GM19395 (cell line): ENCODE results near the gene SUSD6.
A peak's percentile ranks its signal among the peaks of the same experiment; 100 is the strongest.
"Not testable (repeated sequence)": the region's sequence is repeated elsewhere in the genome, so short reads cannot be mapped to it uniquely, and the experiment has no call there.

Source experiments
- ATAC-seq: cut with Tn5 transposase; IDR thresholded peaks from one replicate; pipeline ENCODE4 v1.9.1; 2021; ENCODE audit warnings: mild to moderate bottlenecking, moderate library complexity; ENCODE audit not compliant: unreplicated experiment

The SUSD6 gene

DNA sequence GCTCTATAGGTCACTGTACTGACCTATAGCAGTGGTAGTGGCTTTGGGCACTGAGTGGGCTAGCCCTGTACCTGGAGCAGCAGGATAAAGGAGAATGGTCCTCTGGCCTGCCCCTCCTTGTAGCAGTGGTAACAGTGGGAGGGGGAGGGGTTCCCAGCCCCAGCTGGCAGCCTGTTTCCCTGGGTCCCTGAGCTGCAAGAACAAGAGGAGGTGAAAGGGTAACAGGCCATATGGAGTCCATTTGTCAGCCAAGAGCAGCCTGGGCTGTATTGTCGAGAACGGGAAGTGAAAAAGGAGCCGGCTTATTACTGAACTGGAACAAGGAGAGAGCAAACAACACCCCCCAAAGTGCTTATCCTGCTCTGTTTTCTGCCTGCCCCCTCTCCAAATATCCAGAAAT, 81.7 kb downstream of the SUSD6 start:
- ATAC-seq: peak; percentile 53

DNA sequence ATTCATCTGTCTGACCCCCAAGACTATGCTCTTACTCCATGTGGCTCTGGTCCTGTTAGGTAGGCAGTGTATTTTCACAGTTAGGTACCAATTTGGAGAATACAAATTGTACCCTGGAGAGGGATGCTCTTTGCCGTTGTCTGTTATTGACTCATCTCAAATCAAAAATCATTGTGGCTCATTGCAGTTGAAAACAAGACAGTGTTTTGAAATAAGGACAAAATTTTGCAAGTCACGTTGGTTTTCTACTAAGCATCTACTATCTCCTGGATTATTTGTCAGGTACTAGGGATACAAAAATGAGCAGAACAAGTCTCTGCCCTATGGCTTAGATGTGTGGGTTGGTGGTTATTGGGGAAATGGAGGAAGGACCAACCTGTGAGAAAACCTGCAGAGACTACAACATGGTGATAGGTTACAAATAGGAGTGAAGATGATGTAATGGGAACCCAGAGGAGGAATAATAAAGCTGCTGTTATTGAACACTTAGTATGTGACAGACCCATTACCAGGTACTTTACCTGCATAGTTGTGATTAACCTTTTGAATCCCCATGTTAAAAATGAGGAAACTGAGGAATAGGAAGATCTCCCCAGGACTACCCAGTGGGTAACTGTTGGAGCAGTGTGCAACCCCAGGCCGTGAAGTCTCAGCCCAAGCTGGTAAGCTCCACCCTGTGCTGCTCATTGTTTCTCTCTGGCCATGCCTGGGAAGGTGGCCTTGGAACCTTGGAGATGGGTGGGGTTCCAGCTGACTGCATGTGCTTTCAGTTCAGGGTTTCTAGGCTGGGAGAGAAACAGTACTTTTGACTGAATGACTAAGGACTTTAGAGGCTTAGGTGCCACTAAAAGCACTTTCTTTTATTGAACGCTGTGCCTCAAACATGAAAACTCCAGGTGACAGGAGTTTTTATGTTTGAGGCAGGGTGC, 82.7 kb downstream of the SUSD6 start:
- peak; percentile 45 for ATAC-seq

DNA sequence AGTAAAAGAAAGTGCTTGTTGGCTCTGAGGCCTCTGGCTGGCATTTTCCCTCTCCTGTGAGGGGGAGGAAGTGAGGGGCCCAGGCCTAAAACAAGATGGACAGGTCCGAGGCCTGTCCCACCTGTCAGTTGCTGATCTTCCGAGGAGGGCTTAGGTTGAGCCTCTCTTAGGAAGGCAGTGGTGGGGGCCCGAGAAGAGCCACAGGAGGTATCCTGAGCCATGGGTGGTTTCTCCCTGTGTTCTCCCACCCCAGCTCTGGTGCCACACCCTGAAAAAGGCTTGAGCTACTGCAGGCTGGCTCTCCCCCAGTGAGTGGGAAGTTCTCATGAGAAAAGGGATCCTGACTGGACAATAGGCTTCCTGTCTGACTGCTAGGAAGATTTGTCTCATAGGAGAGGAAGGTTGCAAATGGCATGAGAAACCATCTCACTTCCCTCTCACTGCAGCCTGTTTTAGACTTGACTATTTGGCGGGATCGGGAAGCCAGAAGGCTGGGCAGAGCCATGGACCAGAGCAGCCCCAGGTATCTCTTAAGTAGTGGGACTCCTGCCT, 83.4 kb downstream of the SUSD6 start:
- no peak for ATAC-seq

DNA sequence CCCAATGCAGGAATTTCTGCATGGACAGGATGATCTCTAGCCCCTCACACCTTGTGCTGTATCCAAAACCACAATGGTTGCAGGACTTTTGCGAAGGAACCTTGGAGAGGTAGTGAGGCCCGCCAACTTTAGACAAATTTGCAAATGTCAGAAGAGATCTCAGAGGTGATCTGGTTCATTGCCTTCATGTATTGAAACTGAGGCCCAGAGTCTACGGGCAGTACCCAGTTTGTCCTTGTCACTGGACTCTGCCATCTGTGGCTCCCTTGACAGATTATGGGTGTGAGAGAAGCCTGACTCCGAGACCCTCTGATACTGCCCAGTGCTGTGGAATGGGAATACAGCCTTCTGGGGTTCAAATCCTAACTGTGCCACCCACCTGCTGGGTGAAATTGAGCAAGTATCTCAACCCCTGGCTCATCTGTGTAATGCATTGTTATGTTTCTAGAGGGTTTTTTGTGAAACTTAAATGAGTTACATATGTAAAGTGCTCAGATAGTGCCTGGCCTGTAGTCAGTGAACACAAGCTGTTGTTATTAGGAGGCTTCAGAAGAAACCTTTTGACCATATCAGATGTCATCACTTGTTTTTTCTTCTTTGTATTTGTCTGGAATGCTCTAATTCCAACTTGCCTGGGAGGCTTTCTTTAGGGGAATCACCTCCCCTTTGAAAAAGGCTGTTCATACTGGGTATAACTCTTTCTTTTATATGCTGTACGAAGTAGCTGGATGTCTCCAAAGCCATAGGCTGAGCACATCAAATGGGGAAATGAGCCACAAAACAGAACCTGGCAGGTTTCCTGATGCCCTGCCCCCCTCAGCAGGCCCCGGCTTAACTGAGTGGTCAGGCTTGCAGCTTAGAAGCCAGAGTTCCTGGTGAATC, 84.2 kb downstream of the SUSD6 start:
- ATAC-seq: peak; percentile 47

DNA sequence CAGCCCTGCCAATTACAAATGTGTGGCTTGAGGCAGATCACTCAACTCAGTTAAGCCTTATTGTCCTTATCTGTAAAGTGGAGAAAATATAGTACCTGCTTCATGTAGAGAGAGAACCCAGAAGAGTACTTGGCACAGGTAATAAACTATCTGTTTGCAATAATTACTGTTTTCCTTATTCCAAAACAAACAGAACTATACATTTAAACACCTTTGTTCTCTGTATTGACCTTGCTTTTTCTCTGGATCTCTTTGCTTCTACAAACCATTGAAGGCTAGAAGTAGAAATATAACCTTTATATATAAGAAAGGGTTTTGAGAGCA, 84.8 kb downstream of the SUSD6 start:
- no peak for ATAC-seq

DNA sequence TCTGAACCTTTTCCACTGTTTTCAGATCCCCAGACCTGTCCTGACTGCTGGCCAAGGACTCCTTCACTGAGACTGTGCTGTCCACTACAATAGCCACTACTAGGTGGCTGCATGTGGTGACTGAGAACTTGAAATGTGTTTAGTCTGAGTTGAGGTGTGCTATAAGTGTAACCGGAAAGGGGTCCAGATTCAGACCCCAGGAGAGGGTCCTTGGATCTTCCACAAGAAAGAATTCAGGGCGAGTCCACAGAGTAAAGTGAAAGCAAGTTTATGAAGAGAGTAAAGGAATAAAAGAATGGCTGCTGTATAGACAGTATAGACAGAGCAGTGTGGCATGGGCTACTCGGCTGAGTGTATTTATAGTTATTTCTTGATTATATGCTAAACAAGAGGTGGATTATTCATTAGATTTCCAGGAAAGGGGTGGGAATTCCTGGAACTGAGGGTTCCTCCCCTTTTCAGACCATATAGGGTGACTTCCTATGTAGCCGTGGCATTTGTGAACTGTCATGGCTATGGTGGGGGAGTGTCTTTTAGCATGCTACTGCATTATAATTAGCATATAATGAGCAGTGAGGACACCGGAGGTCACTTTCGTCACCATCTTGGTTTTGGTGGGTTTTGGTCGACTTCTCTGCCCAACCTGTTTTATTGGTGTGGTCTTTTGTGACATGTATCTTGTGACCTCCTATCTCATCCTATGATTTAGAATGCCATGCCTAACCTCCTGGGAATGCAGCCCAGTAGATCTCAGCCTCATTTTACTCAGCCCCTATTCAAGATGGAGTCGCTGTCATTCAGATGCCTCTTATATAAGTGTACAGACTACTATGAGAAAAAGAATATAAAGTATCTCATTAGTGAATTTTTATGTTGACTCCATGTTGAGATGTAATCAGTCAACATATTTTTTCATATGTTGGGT, 85.5 kb downstream of the SUSD6 start:
- no peak for ATAC-seq

DNA sequence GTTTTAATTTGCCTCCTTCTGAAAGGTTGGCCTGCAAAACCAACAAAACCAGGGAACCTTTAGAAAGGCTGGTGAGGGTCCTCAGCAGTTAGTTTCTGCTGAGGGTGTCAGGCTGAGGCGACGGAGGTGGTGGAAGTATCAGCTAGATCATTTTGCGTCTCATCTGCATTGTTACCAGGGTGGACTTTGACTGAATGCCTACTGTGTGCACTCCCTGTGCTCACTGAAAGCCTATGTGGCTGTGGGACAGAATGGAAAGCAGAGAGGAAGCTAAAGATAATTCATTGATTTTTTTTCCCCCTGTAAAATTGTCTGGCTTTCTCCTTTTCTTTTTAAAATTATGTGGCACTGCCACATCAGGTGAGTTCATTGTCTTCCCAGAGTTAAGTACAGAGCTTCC, 87.2 kb downstream of the SUSD6 start:
- no peak for ATAC-seq

DNA sequence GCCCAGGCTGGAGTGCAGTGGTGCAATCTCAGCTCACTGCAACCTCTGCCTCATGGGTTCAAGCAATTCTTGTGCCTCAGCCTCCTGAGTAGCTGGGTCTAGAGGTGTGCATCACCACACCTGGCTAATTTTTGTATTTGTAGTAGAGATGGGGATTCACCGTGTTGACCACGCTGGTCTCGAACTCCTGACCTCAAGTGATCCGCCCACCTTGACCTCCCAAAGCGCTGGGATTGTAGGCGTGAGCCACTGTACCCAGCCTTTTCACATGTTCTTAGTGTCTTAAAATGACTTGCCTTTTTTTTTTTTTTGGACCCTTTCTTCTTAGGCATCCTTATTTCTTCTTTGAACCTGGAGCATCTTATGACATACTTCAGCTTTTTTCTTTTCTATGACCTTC, 87.8 kb downstream of the SUSD6 start:
- ATAC-seq: not testable (repeated sequence)

DNA sequence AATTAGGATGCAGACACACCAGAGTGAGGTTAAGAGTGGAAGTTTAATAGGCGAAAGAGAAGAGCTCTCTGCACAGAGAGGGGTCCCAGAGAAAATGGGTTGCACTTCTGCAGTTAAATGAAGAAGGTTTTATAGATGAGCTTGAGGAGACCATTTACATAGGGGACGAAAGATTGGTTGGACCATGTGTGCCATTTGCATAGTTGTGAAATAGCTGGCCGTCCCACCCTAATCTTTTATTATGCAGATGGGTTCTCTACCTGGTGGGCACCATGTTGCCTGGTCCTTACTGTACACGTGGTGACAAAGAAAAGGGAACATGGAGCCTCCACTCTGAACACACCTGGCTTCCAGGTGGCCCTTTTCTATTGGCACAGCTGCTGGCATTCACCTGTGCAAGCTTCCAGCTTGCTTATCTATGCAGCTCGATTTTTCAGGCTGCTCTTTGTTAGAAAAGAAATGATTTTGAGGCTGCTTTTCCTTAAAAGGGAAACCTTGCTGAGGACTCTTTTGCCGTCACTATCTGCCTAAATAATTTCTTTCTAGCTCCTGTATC, 88.4 kb downstream of the SUSD6 start:
- no peak for ATAC-seq

DNA sequence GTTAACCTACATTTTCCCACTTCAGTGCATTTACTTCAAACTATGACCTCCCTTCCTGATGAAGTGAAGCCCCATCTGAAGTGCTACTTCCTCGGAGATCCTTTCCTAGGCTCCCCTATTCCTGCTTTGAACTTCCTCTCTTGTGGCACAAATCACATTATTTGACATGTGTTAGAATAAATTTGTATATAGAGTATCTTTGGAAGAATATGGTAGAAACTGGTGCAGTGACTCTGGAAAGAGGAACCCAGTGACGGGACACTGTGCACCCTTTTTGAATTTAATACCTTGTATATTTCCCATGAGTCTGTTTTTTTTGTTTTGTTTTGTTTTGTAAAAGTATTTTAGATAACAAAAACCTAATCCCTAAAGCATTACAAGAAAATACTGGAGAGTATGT, 89.2 kb downstream of the SUSD6 start:
- ATAC-seq: no peak

DNA sequence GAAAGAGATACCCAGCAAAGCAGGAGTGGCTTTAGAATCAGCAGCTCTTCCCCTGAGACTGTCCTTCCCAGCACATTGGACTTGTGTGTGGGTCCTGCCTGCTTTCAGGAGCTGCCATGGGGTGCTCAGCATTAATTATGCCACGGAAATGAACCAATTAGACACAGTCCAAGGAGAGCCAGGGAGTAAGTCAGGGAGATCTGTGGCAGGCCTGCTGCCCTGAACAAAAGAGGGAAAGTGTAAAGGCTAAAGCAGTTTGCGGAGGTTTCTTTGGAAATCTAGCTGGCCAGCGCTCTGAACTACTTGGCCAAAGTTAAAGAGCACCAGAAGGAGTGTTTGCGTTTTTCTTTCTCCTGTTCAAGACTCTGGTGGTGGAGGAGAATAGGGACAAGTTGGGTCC, 89.9 kb downstream of the SUSD6 start:
- no peak for ATAC-seq

DNA sequence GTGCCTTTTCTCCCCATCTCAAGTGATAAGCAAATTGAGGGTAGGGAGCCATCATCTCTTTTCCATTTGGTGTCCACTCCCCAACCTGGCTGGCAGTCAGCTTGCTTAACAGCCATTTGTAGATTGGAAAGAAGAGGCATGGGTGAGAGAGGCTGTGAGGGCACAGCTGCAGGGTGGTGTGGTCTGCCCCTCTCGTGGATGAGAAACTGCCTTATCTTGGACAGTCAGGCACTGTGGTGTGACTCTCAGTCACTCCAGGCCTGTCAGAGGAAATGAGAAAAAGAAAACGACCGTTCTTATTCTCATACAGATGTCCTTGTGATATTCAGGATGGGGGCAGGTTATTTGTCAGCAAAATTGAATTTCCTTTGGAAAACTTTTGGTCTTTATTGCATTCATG, 90.5 kb downstream of the SUSD6 start:
- ATAC-seq: peak; percentile 69

DNA sequence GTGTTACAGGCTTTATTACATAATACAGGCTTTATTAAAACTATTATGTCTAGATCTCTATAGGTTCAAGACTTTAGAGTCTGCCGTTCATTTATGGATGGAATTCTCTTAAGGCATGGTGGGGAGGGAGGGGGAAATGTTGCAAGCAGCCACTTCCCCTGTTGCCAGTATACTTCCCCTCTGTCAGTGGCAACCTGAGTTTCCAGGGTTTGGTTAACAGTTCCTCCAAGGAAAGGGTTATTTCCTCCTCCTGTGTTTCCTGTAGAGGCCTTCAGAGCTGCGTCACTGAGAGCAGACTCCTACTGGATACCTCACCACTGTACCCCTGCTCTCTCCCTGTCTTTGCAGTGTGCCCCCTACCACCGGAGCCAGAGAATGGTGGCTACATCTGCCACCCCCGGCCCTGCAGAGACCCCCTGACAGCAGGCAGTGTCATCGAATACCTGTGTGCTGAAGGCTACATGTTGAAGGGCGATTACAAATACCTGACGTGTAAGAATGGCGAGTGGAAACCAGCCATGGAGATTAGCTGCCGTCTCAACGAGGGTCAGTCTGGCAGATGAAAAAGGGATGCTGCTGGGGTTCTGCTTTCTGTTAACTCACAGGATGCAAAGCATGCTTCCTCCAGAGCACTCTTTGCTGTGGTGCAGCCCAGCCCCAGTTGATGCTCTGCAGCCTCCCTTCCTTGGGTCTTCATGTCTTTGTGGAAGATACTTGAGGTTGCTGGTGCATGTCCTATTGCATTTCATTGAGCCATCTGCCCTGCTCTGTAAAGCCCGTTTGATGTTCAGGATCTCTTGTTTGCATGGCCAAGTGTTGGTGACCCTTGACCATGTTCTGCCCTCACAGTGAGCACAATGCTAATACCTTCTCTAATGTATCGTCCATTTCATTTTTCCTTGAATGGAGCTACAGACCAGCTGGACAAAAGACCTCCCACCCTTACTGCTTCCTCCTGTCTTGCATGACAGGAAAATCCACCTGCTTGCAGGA, 91.9 kb downstream of the SUSD6 start:
- ATAC-seq: no peak

DNA sequence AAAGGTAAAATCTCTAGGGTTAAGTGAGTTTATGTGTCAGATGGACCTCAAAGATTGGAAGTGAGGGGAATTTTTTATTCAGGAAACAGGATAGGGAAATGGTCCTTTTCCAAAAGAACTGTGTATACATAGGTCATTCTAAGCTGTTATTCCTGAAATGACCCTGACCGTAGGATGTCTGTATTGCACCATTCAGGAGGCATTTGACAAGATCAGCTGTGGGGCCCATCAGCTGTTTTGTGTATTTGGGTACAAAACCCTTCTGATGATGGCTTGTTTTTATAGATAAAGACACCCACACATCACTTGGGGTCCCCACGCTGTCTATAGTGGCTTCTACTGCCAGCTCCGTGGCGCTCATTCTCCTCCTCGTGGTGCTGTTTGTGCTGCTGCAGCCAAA, 92.9 kb downstream of the SUSD6 start:
- no peak for ATAC-seq

DNA sequence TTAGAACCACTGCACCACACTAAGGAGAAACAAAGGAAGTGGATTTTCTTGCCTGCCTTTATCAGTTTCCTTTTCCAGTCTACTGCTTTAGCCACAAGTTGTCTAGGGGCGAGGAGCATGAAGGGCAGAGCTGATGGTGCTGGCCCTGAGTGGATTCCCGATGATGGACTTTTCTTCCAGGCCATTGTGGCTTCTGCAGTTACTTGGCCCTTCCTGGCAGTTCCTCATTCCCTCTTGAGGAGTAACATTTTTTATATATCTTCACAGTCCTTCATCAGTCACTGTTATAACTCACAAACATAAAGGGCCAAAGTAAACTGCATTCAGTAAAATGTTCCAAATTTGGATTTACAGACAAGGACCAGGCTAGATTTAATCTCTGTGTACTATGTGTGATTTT, 94.3 kb downstream of the SUSD6 start:
- ATAC-seq: no peak

DNA sequence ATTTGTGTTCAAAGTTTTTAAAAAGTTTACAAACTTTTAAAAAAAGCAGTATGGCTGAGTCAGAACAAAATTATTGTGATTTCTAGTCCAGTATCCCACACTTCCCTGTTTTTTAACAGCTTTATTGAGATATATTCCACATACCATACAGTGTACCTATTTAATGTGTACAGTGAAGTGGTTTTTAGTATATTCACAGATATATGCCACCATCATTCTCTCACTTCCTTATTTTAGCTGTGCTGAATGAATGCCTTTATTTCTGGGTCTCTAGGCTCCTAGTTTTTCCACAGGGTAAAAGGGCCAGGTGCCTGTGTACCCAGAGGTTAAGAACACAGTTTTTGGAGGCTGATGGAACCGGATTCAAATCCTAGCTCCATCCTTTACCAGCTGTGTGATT, 96.7 kb downstream of the SUSD6 start:
- ATAC-seq: no peak

DNA sequence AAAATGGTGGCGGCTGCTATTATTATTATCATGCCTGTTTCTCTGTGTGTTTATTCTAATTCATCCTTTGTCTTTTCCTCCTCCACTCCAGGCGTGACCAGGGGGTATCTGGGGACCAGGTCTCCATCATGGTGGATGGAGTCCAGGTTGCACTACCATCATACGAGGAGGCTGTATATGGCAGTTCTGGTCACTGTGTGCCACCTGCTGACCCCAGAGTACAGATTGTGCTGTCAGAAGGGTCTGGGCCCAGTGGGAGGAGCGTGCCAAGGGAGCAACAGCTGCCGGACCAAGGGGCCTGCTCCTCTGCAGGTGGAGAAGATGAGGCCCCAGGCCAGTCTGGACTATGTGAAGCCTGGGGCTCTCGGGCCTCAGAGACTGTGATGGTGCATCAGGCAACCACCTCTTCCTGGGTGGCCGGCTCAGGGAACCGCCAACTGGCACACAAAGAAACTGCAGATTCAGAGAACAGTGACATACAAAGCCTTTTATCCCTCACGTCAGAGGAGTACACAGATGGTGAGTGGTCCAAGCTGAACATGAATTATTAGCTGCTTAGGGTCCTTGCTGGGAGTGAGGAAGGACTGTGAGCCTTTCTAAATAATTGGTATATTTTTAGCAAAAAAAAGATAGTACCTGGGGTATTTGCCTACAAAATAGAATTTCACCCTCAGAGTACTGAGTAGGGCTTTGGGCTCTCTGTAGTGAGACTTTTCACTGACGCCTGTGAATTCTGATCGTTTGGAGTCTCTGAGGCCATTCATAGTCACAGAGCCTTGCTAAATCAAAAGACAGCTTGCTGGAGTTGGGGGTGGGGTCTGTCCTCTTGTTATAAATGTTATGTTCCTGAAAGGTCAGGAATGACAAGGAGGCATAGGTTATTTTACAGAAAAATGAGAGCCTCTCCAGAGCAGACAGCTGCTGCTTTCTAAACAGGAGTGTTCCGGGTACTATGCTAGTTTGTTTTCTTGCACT, 97.5 kb downstream of the SUSD6 start:
- ATAC-seq: no peak

DNA sequence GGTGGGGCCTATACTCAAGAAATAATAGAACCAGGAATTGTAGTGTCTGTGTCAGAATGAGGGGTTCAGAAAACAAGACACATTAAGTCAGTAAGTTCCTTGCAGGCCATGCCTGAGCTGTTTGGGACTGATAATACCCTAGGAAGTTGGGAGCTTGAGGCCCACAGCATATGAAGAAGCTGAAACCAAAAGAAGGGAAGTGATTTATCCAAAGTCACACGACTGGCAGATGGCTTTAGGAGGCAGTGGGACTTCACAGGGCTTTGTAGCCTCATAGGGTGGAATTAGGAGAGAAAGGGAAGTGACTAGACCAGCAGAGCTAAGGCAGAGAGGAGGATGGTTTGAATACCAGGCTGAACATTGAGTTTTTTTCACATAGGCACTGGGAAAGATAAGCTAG, 99.0 kb downstream of the SUSD6 start:
- ATAC-seq: no peak
